GM10248 (cell line): ENCODE data around the gene IMMP2L.
"Not testable (repeated sequence)": the region's sequence is repeated elsewhere in the genome, so short reads cannot be mapped to it uniquely, and the experiment has no call there.

Experiments used
- CTCF ChIA-PET: fragments of 300-600 bp; sonication (Branson Sonifier 250); formaldehyde crosslinking; extraction: SDS; loops from one replicate; lab custom pipeline; 2021; ENCODE audit warnings: antibody characterized with exemption; lab: Yijun Ruan, JAX
- POLR2A ChIA-PET: fragments of 350-650 bp; sonication (Branson Sonifier 250); formaldehyde crosslinking; extraction: SDS; loops from one replicate; lab custom pipeline; 2020; ENCODE audit warnings: antibody characterized with exemption; lab: Yijun Ruan, JAX
- DNase-seq: peaks from one replicate; pipeline ENCODE4 v3.0.0; 2012; ENCODE audit errors: extremely low spot score
- TF ChIP-seq, protein P1 (sequence below): IDR thresholded peaks from 2 replicates; pipeline ENCODE4 v1.5.1; 2012; ENCODE audit warnings: mild to moderate bottlenecking, low read depth; ENCODE audit errors: extremely low read depth, missing control alignments, control extremely low read depth

The IMMP2L gene

DNA sequence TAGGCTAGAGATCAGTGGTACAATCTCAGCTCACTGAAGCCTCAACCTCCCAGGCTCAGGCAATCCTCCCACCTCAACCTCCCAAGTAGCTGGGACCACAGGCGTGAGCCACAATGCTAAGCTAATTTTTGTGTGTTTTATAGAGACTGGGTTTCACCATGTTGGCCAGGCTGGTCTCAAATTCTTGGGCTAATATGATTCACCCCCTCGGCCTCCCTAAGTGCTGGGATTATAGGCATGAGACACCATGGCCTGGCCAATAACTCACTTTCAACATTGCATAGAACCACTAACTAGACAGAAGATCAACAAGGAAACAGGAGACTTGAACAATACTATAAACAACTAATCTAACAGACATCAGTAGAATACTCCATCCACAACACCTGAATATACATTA, 279.7 kb downstream of the IMMP2L start:
- no peak for DNase-seq
- ChIA-PET POLR2A (no interaction called here), CTCF (no interaction called here)
- TF ChIP-seq, protein P1, sequence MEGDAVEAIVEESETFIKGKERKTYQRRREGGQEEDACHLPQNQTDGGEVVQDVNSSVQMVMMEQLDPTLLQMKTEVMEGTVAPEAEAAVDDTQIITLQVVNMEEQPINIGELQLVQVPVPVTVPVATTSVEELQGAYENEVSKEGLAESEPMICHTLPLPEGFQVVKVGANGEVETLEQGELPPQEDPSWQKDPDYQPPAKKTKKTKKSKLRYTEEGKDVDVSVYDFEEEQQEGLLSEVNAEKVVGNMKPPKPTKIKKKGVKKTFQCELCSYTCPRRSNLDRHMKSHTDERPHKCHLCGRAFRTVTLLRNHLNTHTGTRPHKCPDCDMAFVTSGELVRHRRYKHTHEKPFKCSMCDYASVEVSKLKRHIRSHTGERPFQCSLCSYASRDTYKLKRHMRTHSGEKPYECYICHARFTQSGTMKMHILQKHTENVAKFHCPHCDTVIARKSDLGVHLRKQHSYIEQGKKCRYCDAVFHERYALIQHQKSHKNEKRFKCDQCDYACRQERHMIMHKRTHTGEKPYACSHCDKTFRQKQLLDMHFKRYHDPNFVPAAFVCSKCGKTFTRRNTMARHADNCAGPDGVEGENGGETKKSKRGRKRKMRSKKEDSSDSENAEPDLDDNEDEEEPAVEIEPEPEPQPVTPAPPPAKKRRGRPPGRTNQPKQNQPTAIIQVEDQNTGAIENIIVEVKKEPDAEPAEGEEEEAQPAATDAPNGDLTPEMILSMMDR: no peak

DNA sequence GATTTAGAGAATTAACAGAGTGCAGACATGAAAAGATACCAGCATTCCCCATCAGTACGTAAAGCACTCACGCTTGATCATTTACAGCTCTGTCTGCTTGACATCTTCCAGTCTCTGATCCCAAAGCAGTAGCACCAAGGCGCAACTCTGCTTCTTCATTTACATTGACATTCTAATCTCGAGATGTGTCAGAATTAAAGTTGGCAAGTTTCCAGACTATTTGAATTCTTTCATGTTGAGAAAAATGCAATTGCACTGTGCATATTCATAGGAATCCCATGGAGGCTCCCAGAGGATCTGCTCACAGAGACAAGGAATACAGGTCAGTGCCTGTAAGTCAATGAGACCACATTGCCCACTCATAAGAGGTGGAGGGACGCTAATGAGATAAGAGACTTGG, 287.4 kb downstream of the IMMP2L start:
- no peak for DNase-seq
- ChIA-PET POLR2A (no interaction called here), CTCF (interaction anchor here (0.9 to 1.5 kb wide), 4 partner anchors 8 to 20 kb away, joined by 3 to 4 read pairs (median 4); no protein-coding TSS in a partner anchor)
- TF ChIP-seq, protein P1: no peak

DNA sequence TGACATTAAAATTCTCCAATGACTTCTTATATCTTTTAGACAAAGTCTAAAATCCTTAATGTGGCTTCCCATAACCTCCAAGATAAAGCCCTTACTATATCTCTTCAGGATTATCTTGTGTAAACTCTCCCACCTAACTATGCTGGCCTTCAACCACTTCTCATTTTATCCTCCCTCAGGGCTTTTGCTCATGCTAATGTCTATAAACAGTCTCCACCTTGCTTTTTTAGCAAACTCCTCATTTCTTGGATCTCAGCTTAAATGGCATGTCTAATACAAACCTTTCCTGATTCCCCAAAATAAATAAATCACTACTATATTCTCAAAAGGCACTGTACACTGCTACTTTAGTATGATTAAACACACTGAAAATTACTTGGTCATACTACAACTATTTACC, 290.2 kb downstream of the IMMP2L start:
- DNase-seq: no peak
- TF ChIP-seq, protein P1: no peak
- CTCF ChIA-PET: no interaction called here
- POLR2A ChIA-PET: no interaction called here

DNA sequence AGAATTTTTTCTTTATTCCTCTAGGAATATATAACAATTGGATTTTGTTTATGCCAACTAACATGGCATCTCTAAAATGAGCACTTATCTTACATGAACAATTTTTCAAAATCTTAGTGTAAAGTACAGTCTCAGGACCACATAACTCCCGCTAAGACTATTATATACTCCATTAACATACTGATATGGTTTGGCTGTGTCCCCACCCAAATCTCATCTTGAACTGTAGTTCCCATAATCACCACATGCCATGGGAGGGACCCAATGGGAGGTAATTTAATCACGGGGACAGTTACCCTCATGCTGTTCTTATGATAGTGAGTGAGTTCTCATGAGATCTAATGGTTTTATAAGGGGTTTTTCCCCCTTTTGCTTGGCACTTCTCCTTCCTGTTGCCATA, 291.5 kb downstream of the IMMP2L start:
- CTCF ChIA-PET, POLR2A ChIA-PET: not testable (repeated sequence)

DNA sequence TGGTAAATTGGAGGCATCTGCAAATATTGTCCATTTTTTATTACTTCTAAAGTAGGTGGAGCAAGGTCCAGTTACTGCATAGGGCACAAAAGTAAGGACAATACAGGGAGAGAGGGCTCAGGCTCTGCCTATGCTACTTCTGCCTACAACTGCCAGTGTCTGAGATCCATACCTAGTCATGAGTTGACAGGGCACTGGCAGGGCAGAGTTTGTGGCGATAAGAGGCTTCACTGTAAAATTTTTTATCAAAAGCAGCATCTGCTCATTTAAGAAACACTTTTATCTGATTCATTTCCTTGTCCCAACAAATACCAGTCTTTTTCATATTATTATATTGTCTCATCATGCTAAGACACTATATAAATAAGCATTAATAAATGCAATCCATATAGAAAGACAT, 293.4 kb downstream of the IMMP2L start:
- POLR2A ChIA-PET: no interaction called here

More for the DNA sequence above, 291.5 kb downstream of the IMMP2L start:
- not testable (repeated sequence) for DNase-seq

DNA sequence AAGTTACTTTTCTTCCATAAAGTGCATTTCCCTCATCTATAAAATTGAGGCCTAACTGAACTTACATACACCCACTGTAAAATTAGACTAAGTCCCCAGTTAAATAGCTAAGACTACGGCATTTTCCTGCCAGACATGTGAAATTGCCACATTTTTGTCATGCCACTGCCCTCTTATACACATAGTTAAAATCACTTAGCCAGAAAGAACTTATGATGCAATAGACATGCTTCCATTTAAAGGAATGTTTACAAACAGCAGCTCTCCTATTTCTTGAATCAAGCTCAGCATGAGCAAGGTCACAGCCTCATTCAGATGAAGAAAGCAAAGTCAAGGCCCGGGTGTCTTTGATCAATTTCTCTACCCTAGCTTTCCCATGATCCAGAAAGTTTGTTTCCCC, 295.7 kb downstream of the IMMP2L start:
- no peak for DNase-seq
- TF ChIP-seq, protein P1: no peak
- ChIA-PET CTCF (interaction anchor here (1.2 kb wide), 2 partner anchors 9 to 11 kb away, joined by 3 to 4 read pairs; no protein-coding TSS in a partner anchor), POLR2A (no interaction called here)

More for the DNA sequence above, 293.4 kb downstream of the IMMP2L start:
- DNase-seq: no peak
- CTCF ChIA-PET: no interaction called here
- TF ChIP-seq, protein P1: no peak

DNA sequence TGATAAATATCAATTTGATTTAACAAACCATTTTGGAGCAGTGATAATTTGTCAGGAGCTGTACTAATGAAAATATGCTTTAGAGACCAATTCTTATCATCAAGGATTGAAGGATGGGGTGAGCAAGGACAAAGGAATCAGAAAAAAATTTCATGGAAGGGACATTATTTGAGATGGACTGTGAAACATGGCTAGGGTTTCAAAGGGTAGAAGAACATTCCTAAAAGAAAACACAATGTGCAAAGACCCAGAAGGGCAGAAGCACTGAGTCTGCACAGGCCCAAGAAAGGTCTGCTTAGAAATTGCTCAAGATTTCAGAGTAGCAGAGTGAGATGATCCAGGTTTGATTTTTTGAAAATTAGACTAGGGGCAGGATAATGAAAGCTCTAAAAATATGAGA, 296.9 kb downstream of the IMMP2L start:
- TF ChIP-seq, protein P1: no peak
- POLR2A ChIA-PET: no interaction called here
- CTCF ChIA-PET: no interaction called here
- DNase-seq: no peak
